HG03442 (cell line): ENCODE results near the gene RAB3C.

Source experiments
- ATAC-seq: cut with Tn5 transposase; IDR thresholded peaks from one replicate; pipeline ENCODE4 v1.9.1; 2021; ENCODE audit warnings: mild to moderate bottlenecking, moderate library complexity; ENCODE audit not compliant: unreplicated experiment

RAB3C gene

DNA sequence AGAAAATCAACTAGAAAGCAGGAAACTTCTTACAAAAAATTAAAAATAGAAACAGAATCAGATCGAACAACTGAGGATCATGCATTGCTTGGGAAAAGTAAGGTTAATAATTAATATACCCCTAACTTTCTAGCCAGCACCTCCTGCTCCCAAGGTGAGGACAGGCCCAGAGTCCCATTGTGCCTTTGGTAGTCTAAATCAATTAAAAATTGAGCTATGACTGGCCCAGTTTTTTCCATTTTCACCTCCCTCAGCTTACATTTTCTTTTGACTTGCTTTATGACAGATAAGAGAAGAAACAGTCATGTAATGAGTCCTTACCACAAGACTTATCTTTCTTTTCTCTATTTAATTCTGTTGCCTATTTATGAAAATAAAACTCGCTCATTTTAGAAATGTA lies 182.2 kb downstream of the RAB3C start:
- no peak for ATAC-seq

GRCh38 chr5:58767104-58767503 lies 184.2 kb downstream of the RAB3C start:
- ATAC-seq, result no peak

DNA sequence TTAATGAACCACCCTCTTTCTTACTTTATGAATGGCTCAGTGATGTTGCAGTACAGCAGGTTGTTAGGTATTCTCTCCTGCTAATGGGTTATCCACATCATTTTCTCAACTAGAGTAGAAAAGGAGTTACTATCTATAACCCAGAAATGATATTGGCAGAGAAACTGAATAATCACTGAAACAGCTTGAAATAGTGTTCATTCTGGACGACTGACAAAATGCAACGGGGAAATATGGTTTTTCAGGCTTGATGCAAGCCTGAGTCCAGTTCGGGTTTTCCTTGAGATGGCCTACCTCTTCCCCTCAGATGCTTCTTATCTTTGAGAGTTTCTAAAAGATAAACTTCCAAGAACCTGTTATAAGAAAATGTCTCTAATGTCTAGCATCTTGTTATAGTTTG lies 187.3 kb downstream of the RAB3C start:
- ATAC-seq, result no peak

- ATAC-seq, result no peak
Observed at GRCh38 chr5:58771796-58772195, 188.9 kb downstream of the RAB3C start.

GRCh38 chr5:58773744-58774441 lies 191.0 kb downstream of the RAB3C start:
- no peak for ATAC-seq

DNA sequence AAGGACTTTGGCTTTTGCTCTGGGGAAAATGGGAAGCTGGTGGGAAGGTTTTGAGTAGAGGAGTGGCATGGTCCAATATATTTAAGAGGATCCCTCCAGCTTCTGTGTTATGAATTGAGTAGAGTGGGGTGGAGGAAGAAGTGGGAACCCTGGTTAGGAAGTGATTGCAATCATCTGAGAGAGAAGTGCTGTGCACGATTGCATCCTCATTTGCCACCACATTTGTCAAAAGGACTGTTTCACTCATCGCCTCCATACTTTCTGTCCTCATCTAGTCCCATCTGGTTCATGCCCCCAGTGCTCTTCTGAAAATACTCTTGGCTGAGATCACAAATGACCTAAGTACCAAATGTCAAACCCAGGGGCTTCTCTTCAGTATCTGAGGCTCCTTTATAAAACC lies 192.1 kb downstream of the RAB3C start:
- no peak for ATAC-seq

- peak; percentile 86 for ATAC-seq
Observed at GRCh38 chr5:58775701-58776262, 192.9 kb downstream of the RAB3C start.

GRCh38 chr5:58776559-58776958 lies 193.7 kb downstream of the RAB3C start:
- ATAC-seq, result no peak

- no peak for ATAC-seq
Observed at GRCh38 chr5:58778888-58779287, 196.0 kb downstream of the RAB3C start.

DNA sequence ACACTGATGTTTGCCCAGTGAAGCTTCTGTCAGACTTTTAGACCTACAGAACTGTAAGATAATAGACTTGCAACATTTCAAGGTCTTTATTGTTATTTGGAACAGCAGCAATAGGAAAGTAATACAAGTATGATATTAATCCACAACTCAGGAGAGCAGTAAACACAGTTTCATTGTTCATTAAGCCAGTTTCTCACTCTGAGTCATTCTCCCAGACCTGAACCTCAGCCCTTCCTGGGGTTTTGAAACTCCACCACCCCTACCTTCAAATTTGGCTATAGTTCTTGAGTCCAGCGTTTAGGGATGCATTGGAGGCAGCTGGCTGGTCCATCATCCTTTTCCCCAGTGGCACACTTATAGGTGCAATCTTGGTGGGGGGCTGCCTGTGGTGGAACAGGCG lies 203.2 kb downstream of the RAB3C start:
- no peak for ATAC-seq

- no peak for ATAC-seq
Observed at GRCh38 chr5:58786711-58787303, 203.9 kb downstream of the RAB3C start.

DNA sequence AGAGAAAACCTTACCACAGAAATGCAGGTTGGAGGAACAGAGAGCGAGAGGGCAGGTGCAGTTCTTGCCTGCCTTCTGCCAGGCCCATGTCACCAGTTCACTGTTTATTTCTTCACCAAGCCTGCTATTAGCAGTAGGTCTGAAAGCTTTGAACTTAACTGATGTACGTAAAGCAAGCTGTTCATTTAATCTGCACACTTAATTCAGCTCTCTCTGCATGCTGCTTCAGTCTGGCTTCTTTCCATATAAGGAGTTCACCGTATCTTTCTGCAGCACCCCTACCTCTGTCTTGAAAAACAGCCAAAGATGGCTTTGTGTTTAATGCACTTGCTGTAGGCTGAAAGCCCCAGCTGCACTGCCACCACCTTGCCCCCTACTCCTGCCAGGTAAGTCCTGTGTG lies 205.1 kb downstream of the RAB3C start:
- no peak for ATAC-seq

DNA sequence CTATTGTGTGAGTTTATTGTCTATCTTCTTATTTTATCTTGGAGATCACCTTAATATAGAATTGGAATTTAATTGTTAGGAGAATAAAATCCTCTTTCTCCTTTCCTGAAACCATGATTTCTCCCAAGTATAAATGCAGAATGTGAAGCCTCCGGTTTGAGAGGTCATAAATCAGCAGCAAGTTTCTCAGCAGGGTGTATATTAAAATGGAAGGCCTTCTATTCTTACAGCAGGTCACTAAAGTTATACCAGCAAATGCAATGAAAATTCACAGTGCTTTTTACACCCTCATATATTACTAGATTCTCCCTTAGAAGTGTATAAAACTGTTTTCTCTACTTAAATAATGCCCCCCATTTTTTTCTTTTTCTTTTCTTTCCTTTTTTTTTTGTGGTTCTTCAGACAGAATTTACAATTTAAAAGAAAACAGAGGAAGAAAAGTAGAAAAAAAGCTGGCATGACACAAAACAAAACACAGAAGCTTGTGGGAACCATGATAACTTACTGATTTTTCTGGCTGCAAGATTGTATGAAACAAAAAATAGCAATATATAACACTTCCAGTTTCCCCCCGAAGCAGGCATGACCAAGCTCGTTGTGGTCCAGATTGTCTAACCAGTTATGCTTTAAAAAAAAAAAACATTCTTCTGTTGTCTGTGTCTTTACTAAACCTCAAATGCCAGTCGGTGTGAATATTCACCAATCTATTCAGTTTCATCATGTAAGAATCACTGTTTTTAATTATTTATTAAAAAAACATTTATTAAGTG lies 211.2 kb downstream of the RAB3C start:
- ATAC-seq, result no peak

- ATAC-seq, result no peak
Observed at GRCh38 chr5:58794875-58795274, 212.0 kb downstream of the RAB3C start.

GRCh38 chr5:58795327-58795726 lies 212.5 kb downstream of the RAB3C start:
- ATAC-seq, result no peak

DNA sequence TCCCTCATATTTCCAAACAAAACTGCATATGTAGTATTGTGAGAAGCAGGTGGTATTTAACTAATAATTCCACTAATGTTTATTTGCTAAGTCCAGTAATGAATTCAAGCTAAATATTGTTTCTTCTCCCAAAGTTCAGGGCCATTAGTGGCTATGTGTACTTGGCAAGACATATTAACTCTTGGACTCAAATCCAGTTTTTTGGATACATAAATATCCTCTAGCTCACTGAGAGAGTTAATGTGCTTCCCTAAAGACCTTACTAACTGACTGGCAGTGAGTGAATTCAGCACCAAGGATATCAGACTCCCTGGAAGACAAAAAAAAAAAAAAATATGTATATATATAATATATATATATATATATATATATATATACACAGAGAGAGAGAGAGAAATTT lies 214.1 kb downstream of the RAB3C start:
- ATAC-seq, result no peak

DNA sequence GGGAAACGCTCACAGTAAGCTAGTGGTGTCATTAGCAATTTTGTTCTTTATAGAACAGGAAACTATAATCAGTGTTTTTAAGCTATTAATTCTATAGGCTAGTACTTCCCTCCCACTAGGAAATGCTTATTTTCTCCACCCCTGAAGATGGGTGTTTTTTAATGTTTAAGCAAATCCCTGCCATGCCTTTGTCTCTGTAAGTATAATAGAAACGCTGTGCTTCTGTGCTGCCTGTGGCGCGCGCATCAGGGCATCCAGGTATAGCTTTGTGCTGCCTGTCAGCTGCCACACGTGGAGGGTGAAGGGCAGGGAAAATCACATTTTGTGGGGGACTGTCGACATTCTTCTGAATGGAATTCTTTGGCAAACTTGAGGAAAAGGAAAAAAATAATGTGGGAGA lies 217.5 kb downstream of the RAB3C start:
- ATAC-seq, result no peak

DNA sequence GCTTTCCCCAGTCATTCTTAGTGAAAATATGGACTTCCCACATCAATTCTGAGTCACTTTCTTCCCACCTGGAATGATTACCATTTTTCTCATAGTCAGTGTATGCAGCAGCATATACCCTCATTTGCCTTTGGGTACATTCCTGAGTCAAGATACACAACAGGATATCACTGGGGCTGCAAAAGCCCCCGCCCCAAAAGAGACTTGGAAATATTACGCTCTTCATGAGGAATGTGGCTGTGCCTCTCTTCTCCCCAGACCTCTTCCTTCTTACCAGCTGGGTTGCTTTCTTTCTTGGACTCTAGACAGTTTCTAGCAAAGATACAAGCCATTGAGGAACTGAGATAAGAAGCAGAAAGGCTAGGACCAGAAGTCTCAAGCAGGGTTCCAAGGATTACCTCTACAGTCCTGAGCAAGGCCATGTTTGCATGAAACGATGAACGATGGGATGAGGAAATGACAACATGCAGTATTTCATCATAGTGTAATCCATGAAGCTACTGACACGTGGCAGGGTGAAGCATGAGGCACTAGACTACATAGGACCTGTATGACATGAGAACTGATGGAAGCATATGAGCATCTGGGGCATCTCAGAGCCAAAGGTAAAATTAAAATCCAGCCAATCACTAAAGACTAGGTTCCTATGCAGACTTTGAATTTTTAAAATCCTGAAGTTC lies 218.1 kb downstream of the RAB3C start:
- no peak for ATAC-seq

DNA sequence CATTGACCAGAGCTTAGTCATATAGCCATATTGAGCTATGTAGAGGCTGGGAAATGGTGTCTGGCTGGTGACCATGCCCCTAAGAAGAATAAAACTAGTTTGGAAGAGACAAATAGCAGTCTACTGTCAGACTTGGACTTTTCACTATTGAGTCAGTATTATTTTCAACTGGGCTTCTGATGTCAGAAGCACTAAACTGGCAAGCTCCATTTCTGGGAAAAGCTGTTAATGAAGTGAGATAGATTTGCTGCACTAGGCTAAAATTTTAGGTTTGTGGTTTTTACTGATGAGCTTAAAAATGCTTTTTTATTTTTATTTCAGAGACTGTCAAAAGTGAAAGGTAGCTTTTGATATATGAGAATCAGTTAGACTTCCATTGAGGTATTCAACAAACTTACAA lies 220.2 kb downstream of the RAB3C start:
- no peak for ATAC-seq

- ATAC-seq, result no peak
Observed at GRCh38 chr5:58804291-58804690, 221.4 kb downstream of the RAB3C start.

DNA sequence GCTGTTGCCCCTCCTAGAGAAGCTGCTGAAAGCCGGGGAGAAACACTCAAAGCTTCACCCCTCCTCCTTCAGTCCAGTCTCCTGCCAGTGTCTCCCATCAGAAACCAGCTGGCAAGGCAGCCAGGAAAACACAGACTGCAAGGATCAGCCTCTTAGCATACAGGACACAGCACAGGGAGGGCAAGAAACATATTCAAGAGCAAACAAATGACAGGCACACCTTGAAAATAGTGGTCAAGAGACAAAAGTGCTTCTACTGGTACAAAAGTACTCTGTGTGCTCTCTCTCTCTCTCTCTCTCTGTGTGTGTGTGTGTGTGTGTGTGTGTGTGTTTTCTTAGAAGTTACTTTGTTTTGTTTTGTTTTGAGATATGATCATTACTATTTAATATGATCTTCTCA lies 227.2 kb downstream of the RAB3C start:
- ATAC-seq, result no peak
